HPDE6-E6E7 (cell line): ENCODE data around the gene FSHR.

Experiments
- DNase-seq: peaks from one replicate; pipeline ENCODE4 v3.0.0; 2011; ENCODE audit warnings: missing footprints; ENCODE audit errors: extremely low spot score

Gene FSHR

DNA sequence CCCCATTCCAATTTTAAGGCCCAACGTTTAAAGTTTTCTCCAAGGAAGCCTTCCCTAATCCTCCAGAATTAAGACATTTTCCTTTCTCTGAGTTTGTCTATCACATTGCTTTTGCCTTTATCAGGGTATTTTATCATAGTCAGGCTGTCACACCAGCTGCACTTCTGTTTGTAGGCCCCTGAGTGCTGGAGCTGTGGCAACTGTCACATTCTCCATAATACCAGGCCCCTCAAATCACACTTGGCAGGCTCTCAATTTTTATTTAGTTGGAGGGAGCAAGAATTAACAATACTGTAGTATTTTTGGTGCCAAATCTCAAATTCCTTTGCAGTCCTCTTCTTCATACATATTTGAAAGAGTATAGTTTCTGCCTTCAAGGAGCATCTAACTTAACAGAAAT is 122.2 kb downstream of the FSHR start:
- no peak for DNase-seq

DNA sequence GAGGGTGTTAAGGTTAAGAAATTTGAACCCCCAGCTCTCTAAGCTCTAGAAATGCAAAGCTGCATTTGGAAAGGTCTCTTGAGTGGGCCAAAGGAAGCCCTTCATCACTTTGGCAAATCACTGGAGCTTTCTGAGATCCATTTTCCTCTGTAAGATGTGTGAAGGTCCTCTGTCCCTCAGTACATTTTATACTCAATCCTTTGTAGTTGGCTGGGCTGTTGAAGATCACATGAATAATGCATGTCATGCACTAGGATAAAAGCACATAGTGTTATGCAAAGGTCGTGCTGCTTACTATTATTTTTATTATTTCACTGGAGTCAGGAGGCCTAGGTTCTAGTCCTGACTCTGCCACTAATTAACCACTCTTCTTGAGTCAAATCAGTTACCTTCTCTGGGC is 124.9 kb downstream of the FSHR start:
- DNase-seq, result no peak

GRCh38 chr2:49028101-49028500 is 126.2 kb downstream of the FSHR start:
- DNase-seq, result no peak

DNA sequence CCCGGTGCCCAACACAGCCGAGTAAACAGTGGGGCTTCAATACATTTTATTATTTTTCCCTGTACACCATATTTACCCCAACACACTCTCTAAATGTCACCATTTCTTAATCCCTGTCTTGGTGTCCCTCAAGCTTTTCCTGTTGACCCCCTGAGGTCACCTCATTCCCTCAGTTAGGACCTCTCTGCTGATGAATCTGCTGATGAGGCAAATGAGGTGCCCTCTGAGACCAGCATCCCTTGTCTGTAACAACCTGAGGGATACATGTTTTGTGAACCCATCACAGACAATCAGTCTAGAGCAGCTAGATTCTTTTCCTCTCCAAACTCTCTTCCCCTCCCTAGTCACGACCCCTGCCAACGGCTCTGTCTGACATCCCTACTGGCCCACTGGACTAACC is 127.6 kb downstream of the FSHR start:
- no peak for DNase-seq

GRCh38 chr2:49021271-49021670 is 133.0 kb downstream of the FSHR start:
- no peak for DNase-seq

DNA sequence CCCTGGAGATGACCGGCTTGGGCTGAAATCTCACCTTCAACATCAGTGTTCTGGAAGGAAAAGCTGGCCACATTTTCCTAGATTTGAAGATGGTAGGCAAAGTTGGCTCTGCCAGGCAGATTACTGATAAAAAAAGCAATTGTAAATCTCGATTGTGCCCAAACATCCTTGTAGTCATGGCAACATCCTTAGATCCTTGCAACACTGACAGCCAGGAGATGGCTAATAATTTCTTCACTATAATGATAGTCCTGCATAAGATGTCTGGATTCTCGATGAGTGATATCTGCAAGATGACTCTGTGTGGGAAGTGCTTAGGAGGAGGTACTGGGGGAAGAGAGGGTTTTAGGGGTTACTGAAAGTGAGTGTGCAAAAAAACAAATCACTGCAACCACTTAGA is 149.1 kb downstream of the FSHR start:
- no peak for DNase-seq

DNA sequence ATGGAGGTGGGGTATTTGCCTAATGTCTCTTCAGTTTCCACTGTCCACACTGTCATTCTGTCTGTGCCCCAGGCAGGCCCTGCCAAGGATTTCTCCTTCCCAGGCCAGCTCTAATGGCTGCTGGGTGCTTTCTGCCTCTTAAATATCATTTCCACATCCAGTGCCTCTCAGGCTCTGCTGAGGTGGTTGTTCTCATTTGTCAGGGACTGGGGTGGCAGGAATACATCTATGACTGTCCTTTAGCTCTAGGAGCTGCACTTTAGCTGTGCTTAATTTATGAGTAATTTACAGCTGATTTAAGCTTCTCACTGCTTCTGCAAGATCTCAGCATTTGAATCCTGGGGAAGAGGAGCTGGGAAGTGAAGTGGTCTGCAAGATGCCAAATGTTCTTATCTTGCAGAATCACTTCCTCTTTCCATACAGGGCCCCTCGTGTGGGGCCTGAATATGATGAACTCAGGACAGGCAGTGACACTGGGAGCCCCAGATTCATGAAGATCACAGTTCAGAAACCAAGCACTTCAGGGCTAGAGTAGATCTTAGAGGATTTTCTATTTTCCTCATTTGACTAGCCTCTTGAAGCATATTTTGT is 150.2 kb downstream of the FSHR start:
- DNase-seq, result no peak

DNA sequence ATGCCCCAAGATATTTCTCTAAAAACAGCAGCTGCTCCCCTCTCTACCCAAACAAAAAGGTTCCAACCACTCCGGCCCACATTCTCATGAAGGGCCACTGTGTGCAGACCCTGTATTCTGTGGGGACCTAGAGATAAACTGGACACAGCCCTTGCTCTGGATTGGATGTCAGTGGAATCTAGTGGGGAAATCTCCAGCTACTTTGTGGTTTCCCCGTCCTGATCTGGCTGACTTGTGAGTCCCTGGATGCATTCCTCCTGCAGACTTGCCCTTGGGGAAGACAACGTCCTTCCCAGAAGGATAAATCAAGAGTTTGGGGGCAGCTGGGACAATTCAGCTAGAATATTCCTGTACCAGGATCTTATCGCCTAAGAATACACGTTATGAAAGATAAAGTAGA is 151.1 kb downstream of the FSHR start:
- DNase-seq, result no peak

- DNase-seq, result no peak
These were observed 151.6 kb downstream of the FSHR start for GRCh38 chr2:49002750-49003149.

DNA sequence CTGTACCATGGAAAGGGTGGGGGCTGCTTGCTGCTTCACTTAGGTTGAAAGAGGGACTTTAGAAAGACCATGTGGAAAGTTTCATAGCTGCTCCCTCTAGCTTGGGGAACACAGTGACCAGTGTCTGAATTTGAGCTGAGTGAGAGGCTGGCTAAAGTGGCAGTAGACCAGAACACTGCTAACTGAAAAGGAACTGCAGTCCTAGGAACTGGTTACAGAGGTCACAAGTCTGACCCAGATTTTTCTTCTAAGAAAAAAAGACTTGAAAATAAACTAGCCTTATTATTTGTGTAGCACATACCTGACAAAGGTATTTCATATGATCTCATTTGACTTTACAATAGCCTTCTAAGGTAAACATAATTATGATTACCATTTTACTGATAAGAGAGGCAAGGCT is 153.6 kb downstream of the FSHR start:
- DNase-seq, result no peak

GRCh38 chr2:48998449-48998848 is 155.9 kb downstream of the FSHR start:
- no peak for DNase-seq

- DNase-seq, result no peak
These were observed 160.7 kb downstream of the FSHR start for GRCh38 chr2:48993576-48993975.

GRCh38 chr2:48991415-48992131 is 162.7 kb downstream of the FSHR start:
- DNase-seq, result no peak

DNA sequence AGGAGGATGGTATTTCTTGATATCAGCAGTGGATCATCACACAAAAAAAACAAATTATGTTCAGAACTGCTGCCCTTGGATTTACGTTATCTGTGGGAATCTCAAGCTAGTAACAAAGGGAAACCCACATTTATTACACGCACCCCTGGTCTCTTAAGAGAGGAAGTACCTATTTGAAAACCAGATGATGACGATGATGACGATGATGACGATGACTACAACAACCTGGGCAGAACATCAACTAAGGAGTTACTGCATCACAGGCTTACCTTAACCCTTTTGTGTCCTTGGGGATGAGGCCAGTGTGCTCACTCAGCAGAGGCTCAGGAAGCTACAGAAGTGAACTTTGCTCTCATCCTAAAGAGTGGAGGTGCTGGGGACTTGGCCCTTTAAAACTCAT is 169.4 kb downstream of the FSHR start:
- DNase-seq, result no peak

DNA sequence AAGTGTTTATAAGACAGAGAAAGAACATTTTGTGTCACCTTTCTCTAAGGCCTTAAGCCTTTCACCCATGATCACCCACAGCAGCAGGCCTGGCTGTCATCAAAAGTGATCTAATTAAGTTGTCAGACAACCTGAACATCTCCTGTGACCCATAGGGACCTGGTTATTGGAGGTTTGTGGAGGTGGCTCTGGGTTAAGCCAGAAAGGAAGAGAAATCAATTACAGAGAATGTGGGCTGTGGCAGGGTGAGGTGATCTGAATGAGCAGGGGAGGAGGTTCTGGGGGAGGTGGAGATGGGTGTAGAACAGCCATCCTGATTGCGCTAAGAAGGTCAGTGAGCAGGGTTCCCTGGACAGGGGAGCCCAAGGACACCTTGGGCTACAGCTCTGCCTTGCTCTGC is 170.8 kb downstream of the FSHR start:
- no peak for DNase-seq

DNA sequence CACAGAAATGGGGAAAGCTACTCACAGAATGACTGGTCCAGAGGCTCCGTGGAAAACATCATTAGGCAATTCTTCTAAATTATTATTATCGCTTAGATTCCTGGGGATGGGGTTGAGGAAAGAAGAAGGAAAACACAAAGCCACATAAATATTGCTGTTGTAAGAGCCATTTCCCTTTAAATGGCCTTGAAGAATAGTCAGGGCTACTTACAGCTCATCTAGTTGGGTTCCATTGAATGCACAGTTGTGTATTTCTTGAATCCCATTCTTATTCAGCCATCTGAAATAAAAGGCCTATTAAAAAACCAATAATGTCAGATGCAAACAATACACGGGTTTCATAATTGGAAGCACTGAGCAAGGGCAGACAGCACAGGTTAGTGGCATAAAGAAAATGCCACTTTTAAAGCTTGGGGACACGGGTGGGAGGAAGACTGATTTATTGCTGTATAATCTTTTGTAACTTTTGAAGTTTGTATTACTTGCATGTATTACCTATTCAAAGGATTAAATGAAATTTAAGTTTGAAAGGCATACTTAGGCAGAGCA is 171.4 kb downstream of the FSHR start:
- DNase-seq, result no peak

DNA sequence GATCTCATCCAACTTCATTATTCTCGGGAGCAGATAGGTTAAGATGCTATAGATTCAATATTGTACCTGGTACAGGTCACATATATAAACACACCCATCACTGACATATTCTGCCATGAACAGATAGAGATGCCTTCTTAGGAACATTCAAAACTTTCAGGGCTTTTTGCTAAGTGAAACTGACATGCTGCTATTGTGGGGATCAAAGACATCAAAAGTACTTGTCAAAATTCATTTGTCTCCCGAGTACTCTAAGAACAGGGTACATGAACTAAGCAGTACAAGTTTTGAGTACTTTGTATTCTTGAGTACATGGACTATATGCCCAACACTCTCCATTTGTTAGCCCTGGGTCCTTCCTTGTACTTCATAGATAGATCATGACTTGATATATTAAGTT is 173.5 kb downstream of the FSHR start:
- no peak for DNase-seq

- DNase-seq, result no peak
These were observed 174.6 kb downstream of the FSHR start for GRCh38 chr2:48979691-48980090.

- no peak for DNase-seq
These were observed 176.2 kb downstream of the FSHR start for GRCh38 chr2:48978131-48978530.

DNA sequence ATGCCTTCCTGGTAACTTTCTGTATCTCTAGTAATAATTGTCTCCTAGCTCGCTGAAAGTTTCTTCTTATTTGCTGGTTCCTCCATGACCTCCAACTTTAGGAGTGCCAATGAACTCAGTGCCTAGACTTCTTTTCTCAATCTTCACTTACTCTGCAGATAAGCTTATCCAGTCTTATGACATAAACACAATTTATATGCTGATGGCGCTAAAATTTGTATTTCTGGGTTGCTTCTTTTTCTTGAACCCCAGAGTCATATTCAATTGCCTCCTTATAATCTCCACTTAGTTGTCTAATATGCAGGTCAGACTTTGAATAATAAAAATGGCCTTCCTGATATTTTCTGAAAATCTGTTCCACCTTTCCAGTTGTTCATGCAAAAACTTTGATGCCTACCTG is 182.5 kb downstream of the FSHR start:
- DNase-seq, result no peak

GRCh38 chr2:48968011-48968410 is 186.3 kb downstream of the FSHR start:
- no peak for DNase-seq

DNA sequence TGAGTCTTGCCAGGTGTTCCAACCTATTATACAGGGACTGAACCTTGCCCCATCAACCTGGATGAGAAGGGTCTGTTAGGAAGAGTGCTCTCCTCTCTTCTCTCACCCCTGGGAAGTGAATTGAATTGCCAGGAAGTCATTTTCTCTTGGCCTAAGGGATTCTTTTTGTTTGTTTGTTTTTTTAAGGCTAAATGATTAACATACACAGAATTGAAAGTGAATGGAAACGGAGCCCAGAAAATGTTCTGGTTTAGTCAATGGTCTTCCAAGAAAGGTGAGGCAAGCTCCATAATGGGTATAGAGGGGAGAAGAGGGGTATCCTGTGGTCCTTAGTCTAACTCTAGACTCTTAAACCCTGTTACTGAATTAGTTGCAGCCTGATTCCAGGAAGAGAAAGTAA is 189.1 kb downstream of the FSHR start:
- DNase-seq, result no peak

GRCh38 chr2:48961009-48961408 is 193.3 kb downstream of the FSHR start:
- DNase-seq, result no peak

DNA sequence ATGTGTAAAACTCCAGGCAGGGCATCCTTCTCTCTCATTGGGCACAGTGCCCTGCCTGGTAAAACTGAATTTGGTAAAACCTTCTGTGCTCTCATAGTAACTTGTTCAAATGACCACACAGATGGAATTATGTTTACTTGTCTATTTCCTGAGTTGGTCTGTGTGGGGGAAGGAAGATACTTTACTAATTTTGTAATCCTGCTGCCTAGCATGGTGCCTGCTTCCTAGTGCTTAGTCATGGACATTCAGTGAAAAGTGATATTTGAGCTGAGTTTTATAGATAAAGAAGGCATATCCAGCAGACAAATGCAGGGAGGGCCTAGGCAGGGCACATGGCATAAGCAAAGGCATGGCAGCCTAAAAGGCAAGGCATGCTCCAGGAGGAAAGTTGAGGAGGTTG is 199.4 kb downstream of the FSHR start:
- no peak for DNase-seq
